Rectal smooth muscle tissue (tissue), 1 donor: ENCODE results near the gene SERTAD1.
"Not testable (repeated sequence)": the region's sequence is repeated elsewhere in the genome, so short reads cannot be mapped to it uniquely, and the experiment has no call there.

ENCODE experiments used
- H3K27ac ChIP-seq: one replicate; pipeline ENCODE4 v1.7.0; 2013; ENCODE audit warnings: low read depth, low read length, inconsistent platforms
- H3K27me3 ChIP-seq: one replicate; pipeline ENCODE4 v1.7.0; 2013; ENCODE audit warnings: low read length; ENCODE audit not compliant: control insufficient read depth, insufficient read depth
- H3K36me3 ChIP-seq: one replicate; pipeline ENCODE4 v1.7.0; 2013; ENCODE audit warnings: low read length; ENCODE audit not compliant: control insufficient read depth, insufficient read depth
- H3K4me1 ChIP-seq: one replicate; pipeline ENCODE4 v1.7.0; 2013; ENCODE audit warnings: low read length; ENCODE audit not compliant: control insufficient read depth, insufficient read depth
- H3K4me3 ChIP-seq: one replicate; pipeline ENCODE4 v1.7.0; 2013; ENCODE audit warnings: low read length
- H3K9ac ChIP-seq: one replicate; pipeline ENCODE4 v1.7.0; 2013; ENCODE audit warnings: low read length

The SERTAD1 gene

GRCh38 chr19:40463587-40464037, 37.8 kb upstream of the SERTAD1 start:
- not testable (repeated sequence) for H3K27ac ChIP-seq, H3K9ac ChIP-seq, H3K4me3 ChIP-seq, H3K27me3 ChIP-seq, H3K36me3 ChIP-seq
- H3K4me1 ChIP-seq, result peaks cover 12% of the 10 kb centered on the region

DNA sequence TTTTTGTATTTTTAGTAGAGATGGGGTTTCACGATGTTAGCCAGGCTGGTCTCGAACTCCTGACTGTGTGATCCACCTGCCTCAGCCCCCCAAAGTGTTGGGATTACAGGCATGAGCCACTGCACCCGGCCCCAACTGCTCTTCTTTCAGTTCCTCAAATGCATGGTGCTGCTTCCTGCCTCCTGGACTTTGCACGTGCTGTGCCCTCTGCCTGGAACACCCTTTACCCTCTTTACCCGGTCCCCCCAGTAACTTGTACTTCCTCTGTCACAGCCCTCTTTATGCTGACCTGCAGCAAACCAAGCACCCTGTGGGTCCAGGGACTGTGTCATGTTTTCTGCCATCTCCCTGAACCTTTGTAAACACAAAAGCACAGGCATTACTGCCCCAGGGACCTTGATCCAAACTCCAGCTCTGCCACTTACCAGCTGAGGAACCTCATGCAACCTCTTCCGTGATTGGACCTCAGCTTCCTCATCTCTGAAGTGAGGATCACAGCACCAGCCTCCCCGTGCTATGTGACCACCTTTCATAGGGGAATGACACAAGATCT, 36.0 kb upstream of the SERTAD1 start:
- Histone ChIP-seq H3K4me1 (peaks cover 12% of the 10 kb centered on the region), H3K27ac (no peak overlapping the region), H3K36me3 (no peaks in the 10 kb centered on the region), H3K27me3 (no peaks in the 10 kb centered on the region), H3K4me3 (no peak overlapping the region), H3K9ac (no peak overlapping the region)

DNA sequence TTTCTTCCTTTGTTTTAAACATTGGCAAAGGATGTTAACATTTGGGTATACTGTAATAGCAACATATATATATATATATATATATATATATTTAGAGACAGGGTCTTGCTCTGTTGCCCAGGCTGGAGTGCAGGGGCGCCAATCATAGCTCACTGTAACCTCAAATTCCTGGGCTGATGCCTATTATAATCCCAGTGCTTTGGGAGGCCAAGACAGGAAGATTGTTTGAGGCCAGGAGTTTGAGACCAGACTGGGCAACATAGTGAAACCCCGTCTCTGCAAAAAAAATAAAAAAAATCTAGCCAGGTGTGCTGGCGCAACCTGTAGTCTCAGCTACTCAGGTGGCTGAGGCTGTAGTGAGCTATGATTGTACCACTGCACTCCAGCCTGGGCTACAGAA, 34.4 kb upstream of the SERTAD1 start:
- H3K27ac ChIP-seq, result no peak overlapping the region
- H3K27me3 ChIP-seq, result no peaks in the 10 kb centered on the region
- H3K4me1 ChIP-seq, result peaks cover 6% of the 10 kb centered on the region
- no peaks in the 10 kb centered on the region for H3K36me3 ChIP-seq
- no peak overlapping the region for H3K4me3 ChIP-seq
- no peak overlapping the region for H3K9ac ChIP-seq

GRCh38 chr19:40458597-40458974, 32.8 kb upstream of the SERTAD1 start:
- Histone ChIP-seq H3K9ac (no peak overlapping the region), H3K4me3 (no peak overlapping the region), H3K27me3 (no peaks in the 10 kb centered on the region), H3K4me1 (no peaks in the 10 kb centered on the region), H3K27ac (no peak overlapping the region), H3K36me3 (no peaks in the 10 kb centered on the region)

DNA sequence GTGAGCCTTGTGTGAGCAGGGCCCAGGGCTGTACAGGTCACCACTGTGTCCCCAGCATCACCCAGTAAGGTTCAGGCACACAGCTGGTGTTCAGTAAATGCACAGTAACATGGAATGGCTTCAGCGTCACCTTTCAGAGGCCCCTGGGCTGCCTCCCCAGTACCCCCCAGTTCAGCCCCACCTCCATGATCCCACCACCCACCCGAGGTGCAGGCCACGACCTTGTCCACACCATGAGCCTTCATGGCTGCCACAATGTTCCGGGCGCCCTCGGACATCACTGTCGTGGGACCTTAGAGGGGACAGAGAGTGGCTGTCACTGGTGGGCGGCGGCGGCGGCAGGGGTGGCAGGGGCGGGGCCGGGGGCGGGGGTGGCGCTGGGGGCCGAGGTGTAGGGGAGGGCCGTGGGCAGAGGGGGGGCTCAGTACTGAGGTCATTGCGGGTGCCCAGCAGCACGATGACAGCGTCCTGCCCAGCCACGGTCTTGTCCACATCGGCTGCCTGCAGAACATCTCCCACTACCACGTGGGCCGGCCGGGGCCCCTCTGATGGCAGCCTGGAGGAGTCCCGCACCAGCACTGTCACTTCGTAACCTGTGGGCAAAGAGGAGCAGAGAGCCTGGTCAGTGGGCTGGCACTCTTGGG, 32.3 kb upstream of the SERTAD1 start:
- no peaks in the 10 kb centered on the region for H3K27me3 ChIP-seq
- H3K4me1 ChIP-seq, result no peaks in the 10 kb centered on the region
- H3K36me3 ChIP-seq, result no peaks in the 10 kb centered on the region
- H3K27ac ChIP-seq, result no peak overlapping the region
- no peak overlapping the region for H3K4me3 ChIP-seq
- no peak overlapping the region for H3K9ac ChIP-seq

DNA sequence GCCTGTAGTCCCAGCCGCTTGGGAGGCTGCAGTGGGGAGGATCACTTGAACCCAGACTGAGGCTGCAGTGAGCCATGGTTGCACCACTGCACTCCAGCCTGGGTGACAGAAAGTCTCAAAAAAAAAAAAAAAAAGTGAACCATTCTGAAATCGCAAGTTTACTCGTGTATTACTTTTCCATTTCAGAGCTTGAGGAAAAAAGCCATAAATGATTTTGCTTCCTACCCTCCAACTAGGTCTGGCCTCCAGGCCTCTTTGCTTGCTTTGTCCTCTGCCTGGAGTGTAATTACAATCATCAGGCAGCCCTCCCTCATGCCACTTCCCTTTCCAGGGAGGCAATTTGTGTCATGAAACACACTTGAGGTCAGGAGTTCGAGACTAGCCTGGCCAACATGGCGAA, 31.3 kb upstream of the SERTAD1 start:
- Histone ChIP-seq H3K4me3 (no peak overlapping the region), H3K36me3 (no peaks in the 10 kb centered on the region), H3K27me3 (no peaks in the 10 kb centered on the region), H3K9ac (no peak overlapping the region), H3K4me1 (no peaks in the 10 kb centered on the region), H3K27ac (no peak overlapping the region)

GRCh38 chr19:40453943-40454342, 28.2 kb upstream of the SERTAD1 start:
- H3K27ac ChIP-seq, H3K27me3 ChIP-seq, H3K9ac ChIP-seq, H3K4me1 ChIP-seq, H3K36me3 ChIP-seq, H3K4me3 ChIP-seq: not testable (repeated sequence)

DNA sequence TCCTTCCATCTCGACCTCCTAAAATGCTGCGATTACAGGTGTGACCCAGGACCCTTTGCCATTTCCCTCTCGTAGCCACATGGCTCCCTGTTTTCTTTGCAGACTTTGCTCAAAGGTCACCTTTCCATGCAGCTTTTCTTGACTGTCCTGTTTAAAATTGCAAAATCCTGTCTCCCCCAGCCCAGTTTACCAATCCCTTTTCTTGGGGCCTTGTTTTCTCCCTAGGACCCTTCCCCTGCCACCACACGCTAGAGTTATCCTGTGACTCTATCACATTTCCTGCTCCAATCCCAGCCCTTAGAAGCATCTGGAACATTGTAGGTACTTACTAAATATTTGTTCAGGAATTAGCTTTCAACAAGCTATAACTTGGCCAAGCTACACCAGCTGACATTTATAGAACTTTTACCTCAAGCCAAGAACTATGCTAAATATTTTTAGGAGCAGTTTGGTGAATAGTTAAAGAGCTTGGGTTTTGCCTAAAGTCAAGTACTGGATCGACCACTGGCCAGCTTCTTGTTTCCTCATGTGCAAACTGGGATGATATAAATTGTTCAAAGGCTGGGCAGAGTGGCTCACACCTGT, 27.5 kb upstream of the SERTAD1 start:
- Histone ChIP-seq H3K9ac (no peak overlapping the region), H3K4me1 (no peaks in the 10 kb centered on the region), H3K36me3 (peaks cover 4% of the 10 kb centered on the region), H3K27ac (no peak overlapping the region), H3K4me3 (no peak overlapping the region), H3K27me3 (no peaks in the 10 kb centered on the region)

GRCh38 chr19:40452016-40452415, 26.2 kb upstream of the SERTAD1 start:
- Histone ChIP-seq H3K4me3 (no peak overlapping the region), H3K4me1 (no peaks in the 10 kb centered on the region), H3K27me3 (no peaks in the 10 kb centered on the region), H3K27ac (no peak overlapping the region), H3K9ac (no peak overlapping the region), H3K36me3 (peaks cover 4% of the 10 kb centered on the region)

- Histone ChIP-seq H3K36me3 (peaks cover 4% of the 10 kb centered on the region), H3K4me3 (no peak overlapping the region), H3K27me3 (no peaks in the 10 kb centered on the region), H3K9ac (no peak overlapping the region), H3K27ac (no peak overlapping the region), H3K4me1 (no peaks in the 10 kb centered on the region)
Observed at GRCh38 chr19:40450664-40451063, 24.9 kb upstream of the SERTAD1 start.

DNA sequence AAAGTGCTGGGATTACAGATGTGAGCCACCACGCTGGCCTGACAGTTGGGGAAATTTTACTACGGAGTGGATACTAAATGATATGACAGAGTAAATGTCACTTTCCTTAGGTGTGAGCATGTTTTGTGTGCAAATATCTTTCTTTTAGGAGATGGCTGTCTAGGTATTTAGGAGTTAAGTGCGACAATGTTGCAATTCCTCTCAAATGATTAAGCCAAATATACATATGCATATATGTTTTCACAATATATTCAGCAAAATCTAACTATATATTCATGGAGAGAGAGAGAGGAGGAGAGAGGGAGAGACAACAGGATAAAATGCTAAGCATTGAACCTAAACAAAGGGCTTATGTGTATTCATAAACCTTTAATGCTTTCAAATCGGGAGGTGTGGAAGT, 23.7 kb upstream of the SERTAD1 start:
- H3K4me3 ChIP-seq, result no peak overlapping the region
- no peaks in the 10 kb centered on the region for H3K27me3 ChIP-seq
- H3K36me3 ChIP-seq, result peaks cover 4% of the 10 kb centered on the region
- no peak overlapping the region for H3K9ac ChIP-seq
- no peaks in the 10 kb centered on the region for H3K4me1 ChIP-seq
- H3K27ac ChIP-seq, result no peak overlapping the region

GRCh38 chr19:40446263-40446784, 20.5 kb upstream of the SERTAD1 start:
- Histone ChIP-seq H3K36me3 (peaks cover 10% of the 10 kb centered on the region), H3K4me3 (no peak overlapping the region), H3K4me1 (peaks cover 11% of the 10 kb centered on the region), H3K27me3 (no peaks in the 10 kb centered on the region), H3K9ac (no peak overlapping the region), H3K27ac (no peak overlapping the region)

- Histone ChIP-seq H3K27ac (no peak overlapping the region), H3K4me3 (no peak overlapping the region), H3K9ac (no peak overlapping the region)
Observed at GRCh38 chr19:40445780-40446262, 20.0 kb upstream of the SERTAD1 start.

More at GRCh38 chr19:40445780-40446262, 20.0 kb upstream of the SERTAD1 start:
- Histone ChIP-seq H3K4me1 (peaks cover 14% of the 10 kb centered on the region), H3K36me3 (peaks cover 15% of the 10 kb centered on the region), H3K27me3 (no peaks in the 10 kb centered on the region)
